CD4-positive, alpha-beta T cell treated with Interferon alpha-2 for 1 hour (primary cell): ENCODE measurements around the gene ERAL1.
A peak's percentile ranks its signal among the peaks of the same experiment; 100 is the strongest.
"Not testable (repeated sequence)": the region's sequence is repeated elsewhere in the genome, so short reads cannot be mapped to it uniquely, and the experiment has no call there.

Experiments
- DNase-seq, 2 donors: peaks; one replicate each; pipeline ENCODE4 v3.0.0-alpha.2; 2020 to 2022

ERAL1 gene

DNA sequence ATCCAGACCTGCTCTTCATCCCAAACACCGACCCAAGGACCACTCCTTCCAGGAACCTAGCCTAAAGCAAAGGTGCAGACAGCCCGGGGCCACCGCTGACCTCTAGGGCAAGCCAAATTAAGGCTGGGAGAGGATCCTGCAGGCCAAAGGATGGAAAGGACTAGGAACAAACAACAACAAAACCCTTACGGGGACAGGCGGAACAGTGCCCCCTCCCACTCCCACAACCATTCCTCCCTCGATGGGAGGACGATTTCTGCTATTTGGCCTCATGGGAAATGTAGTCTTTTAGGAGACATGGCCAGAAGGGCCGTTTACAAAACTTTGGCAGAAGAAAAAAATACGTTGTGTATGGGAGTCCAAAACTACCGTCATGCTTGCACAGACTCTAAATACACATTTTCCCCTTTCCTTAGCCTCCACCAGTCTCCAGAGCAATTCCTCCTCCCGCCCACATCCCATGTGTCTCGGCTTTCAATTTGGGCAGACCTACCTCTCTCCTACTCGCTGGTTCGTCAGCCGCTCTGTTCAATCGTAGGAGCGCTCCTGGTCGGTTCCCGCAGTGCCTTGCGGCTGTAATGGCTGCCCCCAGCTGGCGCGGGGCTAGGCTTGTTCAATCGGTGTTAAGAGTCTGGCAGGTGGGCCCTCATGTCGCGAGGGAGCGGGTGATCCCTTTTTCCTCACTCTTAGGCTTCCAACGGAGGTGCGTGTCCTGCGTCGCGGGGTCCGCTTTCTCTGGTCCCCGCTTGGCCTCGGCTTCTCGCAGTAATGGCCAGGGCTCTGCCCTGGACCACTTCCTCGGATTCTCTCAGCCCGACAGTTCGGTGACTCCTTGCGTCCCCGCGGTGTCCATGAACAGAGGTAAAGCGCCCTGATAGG lies at the start of gene ERAL1:
ERAL1 (plus strand) TSS at position 560 of the 879 bp plus-strand sequence; CDS start at position 579, 19 bp downstream.
- peak; percentile 79 to 85 for DNase-seq

DNA sequence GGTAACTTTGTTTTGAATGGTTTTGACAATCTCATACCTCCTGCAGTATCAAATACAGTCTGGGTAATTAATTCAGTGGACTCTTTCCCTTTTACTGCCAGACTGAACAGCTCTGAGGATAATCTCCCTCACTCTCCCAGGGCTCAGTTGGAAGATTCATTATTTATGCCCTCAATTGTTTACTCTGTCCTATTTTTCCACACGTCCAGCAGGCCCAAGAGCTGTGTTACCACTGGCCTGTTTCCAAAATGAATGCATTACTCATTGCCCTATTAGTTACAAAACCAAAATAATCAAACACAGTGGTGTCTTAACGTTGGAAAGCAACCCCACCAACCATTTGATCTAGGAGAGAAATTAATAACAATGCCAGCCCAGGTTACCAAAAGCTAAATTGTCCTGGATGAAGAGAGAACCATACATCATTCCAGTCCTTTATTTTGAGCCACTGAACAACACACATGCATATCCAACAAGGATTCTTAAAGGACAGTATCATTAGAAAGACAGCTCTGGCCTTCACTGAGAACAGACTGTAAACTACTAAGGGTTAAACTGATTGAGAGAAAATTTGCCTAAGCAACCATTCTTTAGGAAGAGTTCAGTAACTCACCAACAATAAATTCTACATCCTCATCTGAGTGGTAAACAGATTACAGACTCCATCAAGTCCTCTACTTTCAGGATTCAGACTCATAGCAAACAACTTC lies 46.7 kb upstream of the ERAL1 start:
- DNase-seq: no peak

DNA sequence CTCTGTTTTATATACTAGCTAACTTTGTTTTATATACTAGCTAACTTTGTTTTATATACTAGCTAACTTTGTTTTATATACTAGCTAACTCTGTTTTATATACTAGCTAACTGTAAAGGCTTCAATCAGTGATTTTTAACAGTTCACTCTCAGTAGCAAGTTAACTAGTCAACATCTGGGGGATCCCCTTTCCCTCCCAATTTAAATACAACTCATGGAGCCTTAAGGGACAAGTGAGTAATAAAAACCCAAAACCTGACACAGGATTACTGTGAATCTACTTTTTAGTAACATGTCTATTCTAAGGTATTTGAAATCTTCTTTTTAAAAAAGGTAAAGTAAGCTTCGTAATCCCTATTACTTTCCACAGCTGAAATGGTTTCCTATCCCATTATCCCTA lies 44.4 kb upstream of the ERAL1 start:
- DNase-seq: no peak

DNA sequence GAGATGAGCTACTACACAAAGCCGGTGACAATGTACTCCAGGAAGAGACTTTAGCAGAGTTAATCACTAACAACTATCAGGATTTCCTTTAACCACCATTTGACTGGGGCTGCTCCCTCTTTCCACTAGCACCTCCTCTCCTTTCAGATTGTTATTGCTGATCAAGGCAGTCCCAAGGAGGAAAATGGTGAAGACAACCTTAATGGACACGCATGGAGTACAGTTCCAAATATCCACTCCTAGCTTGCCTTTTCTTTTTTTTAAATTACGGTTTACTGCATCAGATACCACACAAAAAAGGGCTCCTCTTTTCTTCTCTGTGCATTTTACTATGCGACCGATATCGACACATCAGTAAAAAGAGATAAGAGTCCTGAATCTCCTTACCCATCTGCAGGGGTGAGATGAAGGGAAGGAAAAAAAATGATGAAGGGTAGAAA lies 43.1 kb upstream of the ERAL1 start:
- DNase-seq: peak in 1 of 2 donors; percentile 19

DNA sequence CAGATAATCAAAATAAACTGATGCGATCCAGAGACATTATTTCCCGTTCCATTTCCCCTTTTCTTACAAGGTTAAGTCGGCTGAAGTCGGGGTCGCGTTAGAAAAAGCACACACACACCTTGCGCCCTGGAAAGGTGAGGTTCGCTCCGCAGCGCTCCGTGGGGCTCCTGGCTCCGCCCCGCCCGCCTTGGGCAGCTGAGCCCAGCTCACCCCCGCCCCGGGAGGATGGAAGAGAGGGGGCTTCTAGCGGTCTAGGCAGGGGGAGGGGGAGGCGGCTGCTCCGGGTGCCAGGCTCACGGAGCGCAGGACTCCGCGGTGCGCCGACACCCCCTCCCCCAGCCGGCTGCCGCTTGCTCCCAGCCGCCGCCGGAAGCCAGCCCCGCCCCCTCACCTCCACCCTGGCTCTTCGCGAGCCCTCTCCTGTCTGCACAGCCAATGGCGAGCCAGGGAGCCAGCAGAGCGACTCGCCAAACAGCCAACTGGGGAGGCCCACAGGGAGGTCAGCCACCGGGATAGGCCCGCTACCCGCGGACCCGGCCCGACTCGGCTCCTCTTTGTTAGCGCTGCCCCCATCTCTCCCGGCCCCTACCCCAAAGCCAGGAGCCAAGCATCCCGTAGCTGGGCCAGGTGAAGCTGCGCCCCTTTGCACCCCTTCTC lies 42.6 kb upstream of the ERAL1 start:
- peak; percentile 93 to 96 for DNase-seq

DNA sequence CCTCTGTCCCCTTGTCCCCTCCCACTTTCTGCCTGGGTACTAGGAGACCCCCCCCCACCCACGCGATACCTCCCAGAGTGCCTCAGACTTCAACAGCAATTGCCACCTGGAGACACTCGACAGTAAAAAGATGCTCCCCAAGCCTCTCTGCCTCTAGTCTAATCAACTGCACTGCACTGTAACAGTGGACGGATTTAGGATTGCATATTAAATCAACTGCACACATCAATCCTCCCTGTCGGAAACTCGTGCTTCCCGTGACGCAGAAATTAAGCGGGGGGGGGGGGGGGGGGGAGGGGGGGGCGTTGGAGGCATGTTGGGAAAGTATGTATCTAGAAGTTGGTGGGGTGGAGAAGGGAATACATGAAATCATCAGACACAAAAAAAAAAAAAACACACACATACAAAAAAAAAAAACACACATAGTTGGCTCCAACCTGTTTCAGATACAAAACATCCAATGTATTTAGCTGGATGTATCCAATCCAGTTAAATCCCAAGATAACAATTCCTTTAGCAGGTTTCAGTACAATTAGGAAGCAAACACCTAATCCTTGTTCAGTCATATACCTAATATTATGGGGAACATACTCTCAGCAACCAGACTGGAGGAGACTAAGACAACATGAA lies 42.0 kb upstream of the ERAL1 start:
- DNase-seq: peak in 1 of 2 donors; percentile 61

DNA sequence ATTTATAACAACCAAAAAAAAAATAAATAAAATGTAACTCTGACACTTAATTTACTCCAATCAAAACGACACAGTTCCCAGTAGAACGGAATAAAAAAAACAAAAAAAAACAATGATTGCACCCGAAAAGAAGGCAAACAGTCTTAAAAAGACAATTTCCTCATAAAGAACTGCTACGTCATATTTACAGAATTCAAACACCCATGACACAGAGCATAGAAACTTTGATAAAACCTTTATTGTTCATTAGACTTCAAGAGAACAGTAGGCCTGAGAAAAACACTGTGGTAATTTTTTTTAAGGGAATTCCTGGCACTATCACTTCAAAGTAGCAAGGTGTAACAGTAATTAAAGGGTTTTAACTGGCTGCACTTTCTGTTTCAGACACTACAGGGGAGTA lies 38.3 kb upstream of the ERAL1 start:
- DNase-seq: no peak

DNA sequence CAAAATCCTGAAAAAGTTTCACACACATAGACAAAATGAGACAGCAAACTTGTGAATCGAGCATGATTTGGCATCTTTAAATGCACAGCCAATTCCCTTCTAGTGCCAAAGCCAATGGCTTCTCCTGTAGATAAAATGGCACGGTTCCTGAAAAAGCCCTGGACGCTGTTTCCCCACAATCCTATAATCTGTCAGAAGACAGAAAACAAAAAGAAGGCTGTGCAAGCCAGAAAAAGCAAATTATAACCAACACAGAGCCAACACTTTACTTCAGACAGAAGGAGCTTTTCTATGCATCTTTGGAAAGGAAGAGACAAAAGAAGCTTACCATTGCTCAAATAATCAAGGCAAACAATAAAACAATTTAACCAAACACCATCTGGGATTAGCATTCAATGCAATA lies 36.0 kb upstream of the ERAL1 start:
- DNase-seq: no peak

DNA sequence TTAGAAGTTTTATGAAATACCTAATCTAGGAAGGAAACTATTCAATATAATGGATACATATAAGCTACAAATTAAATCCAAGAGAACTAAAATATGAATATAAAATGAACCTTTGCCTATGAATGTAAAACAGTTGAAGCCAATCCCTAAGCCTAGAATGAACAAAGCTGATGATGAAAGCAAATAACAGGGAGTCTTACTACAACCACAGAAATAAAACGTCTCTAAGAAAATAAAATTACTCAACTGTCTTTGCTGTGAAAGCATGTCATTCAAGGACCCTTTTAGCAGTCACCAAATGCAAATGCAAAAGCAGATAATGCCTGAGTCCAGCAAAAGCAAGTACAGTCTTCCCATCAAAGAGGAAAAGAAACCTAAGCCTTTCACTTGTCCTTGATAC lies 35.2 kb upstream of the ERAL1 start:
- DNase-seq: no peak

DNA sequence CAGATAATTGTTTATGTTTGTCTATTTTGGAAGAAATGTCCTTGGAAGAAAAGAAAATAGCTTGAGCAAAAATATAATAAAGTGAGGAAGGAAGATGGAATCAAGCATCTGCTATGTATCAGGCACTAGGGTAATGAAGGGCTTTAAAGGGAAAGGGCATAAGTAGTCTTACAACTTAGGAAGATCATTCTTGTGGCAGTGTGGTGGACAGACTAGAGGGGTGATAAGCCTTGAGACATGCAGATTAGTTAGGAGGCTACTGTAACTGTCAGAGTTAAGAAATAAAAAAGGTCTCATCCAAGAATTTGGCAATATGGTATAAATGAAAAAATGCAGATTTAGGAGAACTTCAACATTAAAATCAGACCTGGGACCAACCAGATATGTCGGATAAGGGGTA lies 27.1 kb upstream of the ERAL1 start:
- DNase-seq: no peak

DNA sequence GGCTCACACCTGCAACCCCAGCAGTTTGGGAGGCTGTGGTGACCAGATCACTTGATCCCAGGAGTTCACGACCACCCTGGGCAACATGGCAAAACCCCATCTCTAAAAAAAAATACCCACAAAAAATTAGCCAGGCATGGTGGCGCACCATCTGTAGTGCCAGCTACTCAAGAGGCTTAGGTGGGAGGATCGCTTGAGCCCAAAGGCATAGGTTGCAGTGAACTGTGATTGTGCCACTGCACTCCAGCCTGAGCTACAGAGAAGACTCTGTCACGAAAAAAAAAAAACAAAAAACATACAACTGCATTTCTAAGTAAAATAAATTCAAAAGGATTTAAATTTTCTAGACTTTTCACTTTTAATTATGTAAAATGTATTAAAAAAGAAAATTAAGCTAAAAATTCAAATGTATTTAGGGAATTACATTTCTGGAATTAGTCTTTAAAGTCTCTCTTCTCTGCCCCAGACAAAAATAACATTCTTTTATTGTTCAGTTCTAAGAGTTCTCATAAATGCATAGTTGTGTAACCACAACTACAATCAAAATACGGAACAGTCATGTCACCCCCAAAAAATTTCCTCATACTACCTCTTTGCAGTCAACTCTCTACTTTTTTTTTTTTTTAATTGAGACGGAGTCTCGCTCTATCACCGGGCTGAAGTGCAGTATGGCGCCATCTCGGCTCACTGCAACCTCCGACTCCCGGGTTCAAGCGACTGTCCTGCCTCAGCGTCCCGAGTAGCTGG lies 26.3 kb upstream of the ERAL1 start:
- no peak for DNase-seq

DNA sequence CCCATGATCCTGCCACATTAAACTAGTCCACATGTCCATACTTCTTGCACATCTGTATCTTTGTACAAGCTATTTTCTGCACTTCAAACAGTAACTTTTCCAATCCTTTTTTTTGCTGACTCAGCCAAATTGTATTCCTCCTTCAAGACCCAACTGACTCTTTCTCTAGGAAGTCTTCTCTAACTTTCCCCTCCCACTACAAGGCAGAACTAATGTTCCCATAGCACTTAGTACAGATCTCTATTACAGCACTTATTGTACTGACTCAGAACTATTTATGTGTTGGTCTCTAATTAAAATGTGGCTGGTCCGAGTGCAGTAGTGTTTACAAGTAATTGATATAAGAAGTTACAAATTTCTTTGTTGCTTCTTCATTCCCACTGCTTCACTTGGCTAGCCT lies 20.4 kb upstream of the ERAL1 start:
- no peak for DNase-seq

DNA sequence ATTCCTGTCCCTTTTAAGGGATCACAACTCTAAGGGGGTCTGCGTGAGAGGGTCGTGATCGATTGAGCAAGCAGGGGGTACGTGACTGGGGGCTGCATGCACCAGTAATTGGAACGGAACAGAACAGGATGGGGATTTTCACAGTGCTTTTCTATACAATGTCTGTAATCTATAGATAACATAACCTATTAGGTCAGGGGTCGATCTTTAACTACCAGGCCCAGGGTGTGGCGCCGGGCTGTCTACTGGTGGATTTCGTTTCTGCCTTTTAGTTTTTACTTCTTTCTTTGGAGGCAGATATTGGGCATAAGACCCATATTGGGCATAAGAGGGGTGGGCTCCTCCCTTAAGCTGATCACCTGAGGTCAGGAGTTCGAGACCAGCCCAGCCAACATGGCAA lies 18.3 kb upstream of the ERAL1 start:
- not testable (repeated sequence) for DNase-seq

DNA sequence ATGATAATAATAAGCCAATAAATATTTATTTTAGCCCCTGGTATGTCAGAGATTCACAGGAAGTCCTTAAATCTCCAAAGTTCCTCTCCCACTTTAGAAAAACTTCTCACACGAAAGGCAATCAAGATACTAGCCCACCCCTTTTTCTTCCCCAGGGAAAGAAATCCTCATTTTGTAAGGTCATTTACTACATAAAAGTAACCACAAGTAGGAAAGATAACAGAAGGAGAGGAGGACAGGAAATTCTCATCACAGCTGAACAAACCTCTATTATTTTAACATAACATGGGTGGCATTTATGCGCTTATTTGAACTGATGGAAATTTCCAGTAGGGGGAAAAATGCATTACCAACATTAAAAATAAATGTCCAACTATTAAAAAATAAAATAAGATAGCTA lies 15.6 kb upstream of the ERAL1 start:
- DNase-seq: no peak

DNA sequence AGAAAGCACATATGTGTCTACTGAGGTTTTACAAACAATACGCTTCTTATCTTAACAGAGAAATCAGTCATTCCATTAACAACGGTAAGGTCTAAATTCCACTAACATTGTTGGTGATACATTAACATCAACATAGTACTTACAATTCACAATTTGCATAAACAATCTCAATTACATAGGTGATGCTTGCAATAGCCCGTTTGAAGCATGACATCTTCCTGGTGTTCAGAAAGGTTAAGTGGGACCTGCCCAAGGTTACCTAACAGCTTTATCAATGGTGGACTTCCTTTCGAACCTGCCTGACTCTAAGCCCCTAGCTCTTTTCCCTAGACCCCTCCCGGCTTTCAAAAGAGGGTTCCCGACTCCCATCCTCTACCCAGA lies 12.9 kb upstream of the ERAL1 start:
- no peak for DNase-seq

DNA sequence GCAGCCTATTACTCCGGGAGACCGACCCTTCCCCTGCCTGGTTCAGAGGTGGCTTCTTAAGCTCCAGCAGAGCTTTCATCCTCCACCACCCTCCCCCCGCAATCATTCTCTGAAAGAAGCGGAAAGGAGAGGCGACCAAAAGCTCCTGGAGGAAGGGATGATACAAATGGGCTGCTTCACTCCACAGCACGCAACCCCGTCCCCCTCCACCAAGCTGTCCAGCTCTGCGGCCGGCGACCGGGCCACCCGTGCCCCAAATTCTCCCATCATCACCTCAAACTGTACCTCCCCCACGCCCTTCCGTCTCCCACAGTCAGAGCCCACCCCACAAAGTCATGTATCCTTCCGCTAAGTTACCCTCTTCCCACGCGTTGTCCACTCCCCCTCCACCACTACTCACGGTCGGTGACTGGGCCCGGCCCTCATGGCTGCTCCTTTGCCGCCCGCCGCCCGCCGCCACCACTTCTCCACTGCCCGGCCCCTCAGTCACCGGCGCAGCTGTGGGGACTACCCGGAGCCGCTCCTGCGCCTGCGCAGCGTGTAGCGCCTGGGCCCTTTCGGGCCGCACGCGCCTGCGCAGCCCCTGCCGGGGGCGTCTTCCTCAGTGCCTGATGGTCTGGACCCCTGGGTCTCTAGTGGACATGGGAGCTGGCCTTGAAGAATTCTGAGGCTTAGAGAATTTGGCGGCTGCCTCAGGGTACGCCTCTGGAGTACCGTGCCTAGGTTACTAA lies 12.4 kb upstream of the ERAL1 start, which contains the start of gene FAM222B:
FAM222B (minus strand) TSS at position 509 of the 731 bp plus-strand sequence. CDS start 76,123 bp downstream, outside the sequence.
- peak; percentile 89 to 90 for DNase-seq

DNA sequence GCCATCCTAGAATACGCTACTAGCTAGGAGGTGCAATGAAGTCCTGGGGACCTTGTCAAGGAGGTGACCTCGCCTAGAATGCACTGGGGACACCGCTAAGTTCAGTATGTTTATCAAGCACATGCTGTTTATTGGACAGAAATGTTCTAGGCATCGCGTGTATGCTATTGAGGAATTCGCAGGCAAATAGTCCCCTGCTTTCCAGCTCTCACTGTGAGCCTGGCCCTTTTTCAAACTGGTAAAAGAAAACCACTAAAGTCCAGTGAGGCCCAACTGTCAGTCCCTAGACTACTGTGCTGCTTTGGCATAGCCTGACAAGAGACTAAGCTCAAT lies 11.0 kb upstream of the ERAL1 start:
- no peak for DNase-seq

DNA sequence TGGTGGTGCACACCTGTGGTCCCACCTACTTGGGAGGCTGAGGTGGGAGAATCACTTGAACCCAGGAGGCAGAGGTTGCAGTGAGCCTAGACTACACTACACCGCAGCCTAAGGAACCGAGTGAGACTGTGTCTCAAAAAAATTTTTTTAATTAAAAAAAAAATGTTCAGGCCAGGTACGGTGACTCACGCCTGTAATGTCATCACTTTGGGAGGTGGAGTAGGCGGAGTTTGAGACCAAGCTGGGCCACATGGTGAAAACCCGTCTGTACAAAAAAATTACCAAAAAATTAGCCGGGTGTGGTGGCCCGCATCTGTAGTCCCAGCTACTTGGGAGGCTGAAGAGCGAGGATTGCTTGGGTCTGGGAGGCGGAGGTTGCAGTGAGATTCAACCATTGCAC lies 8.6 kb upstream of the ERAL1 start:
- no peak for DNase-seq

DNA sequence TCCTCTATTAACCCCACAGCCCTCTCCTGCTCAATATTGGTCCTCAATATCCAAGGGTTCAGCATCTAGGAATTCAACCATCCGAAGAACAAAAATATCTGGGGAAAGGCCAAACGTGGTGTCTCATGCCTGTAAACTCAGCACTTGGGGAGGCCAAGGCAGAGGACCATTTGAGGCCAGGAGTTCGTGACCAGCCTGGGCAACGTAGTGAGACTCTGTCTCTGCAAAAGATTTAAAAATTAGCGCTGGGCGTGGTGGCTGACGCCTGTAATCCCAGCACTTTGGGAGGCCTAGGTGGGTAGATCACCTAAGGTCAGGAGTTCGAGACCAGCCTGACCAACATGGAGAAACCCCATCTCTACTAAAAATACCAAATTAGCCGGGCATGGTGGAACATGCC lies 8.1 kb upstream of the ERAL1 start:
- DNase-seq: not testable (repeated sequence)

DNA sequence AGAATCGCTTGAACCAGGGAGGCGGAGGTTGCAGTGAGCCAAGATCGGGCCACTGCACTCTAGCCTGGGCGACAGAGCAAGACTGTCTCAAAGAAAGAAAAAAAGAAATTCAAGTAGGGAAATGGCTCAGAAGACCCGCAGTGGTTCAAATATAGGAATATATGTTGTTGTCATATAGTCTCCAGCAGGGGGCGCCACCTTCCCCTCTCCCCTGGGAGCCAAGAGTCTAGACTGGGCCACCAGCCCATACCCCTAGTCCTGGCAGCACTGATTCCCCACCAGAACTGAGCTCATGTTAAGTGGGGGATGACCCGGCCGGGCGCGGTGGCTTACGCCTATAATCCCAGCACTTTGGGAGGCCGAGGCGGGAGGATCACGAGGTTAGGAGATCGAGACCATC lies 6.1 kb upstream of the ERAL1 start:
- peak; percentile 50 to 64 for DNase-seq

DNA sequence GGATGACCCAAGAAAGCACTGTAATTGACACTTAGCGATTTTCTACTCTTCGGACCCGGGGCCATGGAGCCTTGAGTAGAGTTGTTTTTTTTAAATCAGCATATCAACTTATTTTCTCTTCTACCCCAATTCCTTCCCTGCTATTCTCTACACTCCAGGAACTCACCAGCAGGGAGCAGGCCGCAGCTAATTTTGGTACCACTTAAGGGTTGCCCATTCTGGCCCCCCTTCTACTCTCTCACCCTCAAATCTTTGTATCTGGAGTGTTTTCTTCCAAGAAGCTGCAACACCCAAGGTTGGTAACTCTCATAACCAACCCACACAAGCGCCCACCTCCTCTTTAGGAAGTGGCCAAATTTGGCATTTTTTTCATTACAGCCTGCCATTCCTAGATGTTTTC lies 5.5 kb upstream of the ERAL1 start:
- no peak for DNase-seq

DNA sequence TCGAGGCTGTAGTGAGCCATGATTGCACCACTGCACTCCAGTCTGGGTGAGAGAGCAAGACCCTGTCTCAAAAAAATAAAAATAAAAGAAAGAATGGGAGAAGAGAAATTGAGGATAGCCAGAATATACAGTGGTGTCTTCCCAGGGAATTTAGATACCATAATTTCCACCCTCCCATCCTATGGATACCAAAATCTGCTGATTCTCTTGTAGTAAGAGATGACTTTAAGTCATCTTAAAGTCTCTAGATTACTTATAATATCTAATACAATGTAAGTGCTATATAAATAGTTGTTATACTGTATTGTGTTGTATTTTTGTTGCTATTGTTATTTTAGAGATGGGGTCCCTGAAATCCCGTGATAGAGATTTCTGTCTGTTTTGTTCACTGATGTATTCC lies 1.5 kb upstream of the ERAL1 start:
- no peak for DNase-seq
